Naive B cell (primary cell): Measurements from ENCODE around the gene GPR87. TPM values are rescaled to one million over a fixed set of nuclear protein-coding genes. Genes with fewer than 3 reads are reported as not detected.
A peak's percentile ranks its signal among the peaks of the same experiment; 100 is the strongest.

Source experiments
- ATAC-seq, 2 donors: fragments of 150-1000 bp; cut with Tn5 transposase; 2 replicates each; pipeline ENCODE4 v1.10.0; 2021; ENCODE audit warnings: low read depth in 2 of 2, mild to moderate bottlenecking in 2 of 2, moderate library complexity in 2 of 2
- DNase-seq: peaks from one replicate; pipeline ENCODE4 v3.0.0; 2022
- H3K27ac Mint-ChIP-seq, 6 donors: one replicate each; pipeline ENCODE4 v1.8.0; 2020 to 2022; ENCODE audit warnings: mild to moderate bottlenecking in 6 of 6, mixed read lengths in 6 of 6, moderate library complexity in 5 of 6, inconsistent platforms in 2 of 6
- H3K27me3 Mint-ChIP-seq, 3 donors: one replicate each; pipeline ENCODE4 v1.8.0; 2021 to 2022; ENCODE audit warnings: mixed read lengths in 3 of 3, mild to moderate bottlenecking in 1 of 3
- H3K36me3 Mint-ChIP-seq, 2 donors: one replicate each; pipeline ENCODE4 v1.8.0; 2020 to 2022; ENCODE audit warnings: mixed read lengths in 2 of 2, inconsistent platforms in 1 of 2, mild to moderate bottlenecking in 1 of 2
- H3K4me1 Mint-ChIP-seq, 3 donors: one replicate each; pipeline ENCODE4 v1.8.0; 2020 to 2022; ENCODE audit warnings: mixed read lengths in 3 of 3, inconsistent platforms in 1 of 3, mild to moderate bottlenecking in 1 of 3, moderate library complexity in 1 of 3
- H3K4me3 Mint-ChIP-seq, 8 donors: one replicate each; pipeline ENCODE4 v1.8.0; 2020 to 2022; ENCODE audit warnings: mild to moderate bottlenecking in 8 of 8, mixed read lengths in 8 of 8, moderate library complexity in 8 of 8, inconsistent platforms in 2 of 8
- H3K9me3 Mint-ChIP-seq, 7 donors: one replicate each; pipeline ENCODE4 v1.8.0; 2020 to 2022; ENCODE audit warnings: mixed read lengths in 7 of 7, mild to moderate bottlenecking in 5 of 7, inconsistent platforms in 2 of 7, moderate library complexity in 1 of 7
- polyA plus RNA-seq, 6 donors: library from polyadenylated mRNA; unstranded; fragments of 300-500 nt; fragmentation: Illumina TruSeq; gene quantifications; one replicate each; pipeline ENCODE4 v1.2.3, GENCODE V29; 2021; ENCODE audit warnings: low read depth in 6 of 6

GPR87 gene
- polyA plus RNA-seq, 6 donors from 2014 or later = not detected

DNA sequence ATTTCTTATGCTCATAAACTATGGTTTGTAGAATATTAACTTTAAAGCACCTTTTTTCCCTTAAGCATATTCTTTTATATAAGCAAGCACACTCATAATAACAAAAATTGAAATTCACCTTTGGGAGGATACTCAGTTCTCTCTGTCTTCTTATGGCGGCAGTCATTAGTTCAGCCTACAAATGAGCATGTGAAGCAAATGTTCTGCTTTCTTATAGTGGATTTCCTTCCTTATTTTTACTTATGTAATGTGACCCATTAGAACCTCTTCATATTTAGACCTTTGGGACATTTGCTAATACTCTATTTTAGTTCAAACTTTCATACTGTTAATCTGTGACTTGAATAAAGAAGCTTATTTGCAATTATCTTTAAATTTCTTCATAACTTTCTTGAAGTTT, 12.7 kb upstream of the GPR87 start, which contains the start of gene P2RY13:
TSS of gene P2RY13 (minus strand) at position 187 of the 400 bp plus-strand sequence. CDS start at position 166, 21 bp downstream.
- peak within 1 kb of the TSS; percentile 28 to 89 (median 74) for H3K4me3 Mint-ChIP-seq
- no peaks in the 10 kb centered on the region for H3K36me3 Mint-ChIP-seq
- H3K9me3 Mint-ChIP-seq = no peaks in the 10 kb centered on the region
- no peak for DNase-seq
- H3K27me3 Mint-ChIP-seq = no peaks in the 10 kb centered on the region
- ATAC-seq = peak in 1 of 2 donors; percentile 35
- H3K4me1 Mint-ChIP-seq = peaks cover 0 to 10% (median 10%) of the 10 kb centered on the region in 3 donors
- H3K27ac Mint-ChIP-seq = peak within 1 kb of the TSS in 3 of 6 donors; percentile 28 to 88 (median 76)

GRCh38 chr3:151328298-151328995, 11.8 kb upstream of the GPR87 start:
- Mint-ChIP-seq H3K4me3 (peak overlapping the region; percentile 28 to 89 (median 74)), H3K36me3 (no peaks in the 10 kb centered on the region), H3K27ac (peak overlapping the region in 2 of 6 donors; percentile 76 to 88), H3K9me3 (no peaks in the 10 kb centered on the region), H3K27me3 (no peaks in the 10 kb centered on the region), H3K4me1 (peaks cover 0 to 14% (median 10%) of the 10 kb centered on the region in 3 donors)
- ATAC-seq (peak; percentile 28 to 70), DNase-seq (no peak)

DNA sequence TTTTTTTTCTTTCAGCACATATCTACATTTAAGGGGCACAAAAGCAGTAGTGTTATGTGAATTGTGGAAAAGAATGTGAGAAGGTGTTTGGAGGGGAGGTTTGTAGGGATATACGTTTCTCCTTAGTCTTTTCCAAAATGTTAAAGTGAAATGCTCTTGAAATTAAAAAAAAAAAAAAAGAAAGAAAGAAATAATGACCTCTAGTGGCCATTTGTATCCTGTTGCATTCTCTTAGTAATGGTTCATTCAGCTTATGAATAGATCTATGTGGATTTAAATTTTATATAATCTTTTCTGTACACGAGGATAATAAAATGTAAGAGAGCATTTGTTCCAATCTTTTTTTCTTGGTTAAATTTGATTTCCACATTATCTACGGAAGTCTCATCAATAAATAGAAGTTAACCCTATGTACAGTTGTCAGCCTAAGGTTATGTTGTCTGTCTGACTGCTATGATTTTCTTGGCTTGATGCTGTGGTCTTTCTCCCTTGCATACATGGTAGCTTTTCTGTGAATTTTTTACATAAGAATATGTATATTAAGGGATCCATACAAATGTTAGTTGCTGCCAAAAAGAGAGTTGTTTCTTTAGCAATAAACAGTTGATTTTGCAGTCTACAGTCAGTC, 11.1 kb upstream of the GPR87 start:
- H3K9me3 Mint-ChIP-seq = no peaks in the 10 kb centered on the region
- DNase-seq (no peak), ATAC-seq (peak in 1 of 2 donors; percentile 23)
- H3K27me3 Mint-ChIP-seq = no peaks in the 10 kb centered on the region
- no peaks in the 10 kb centered on the region for H3K36me3 Mint-ChIP-seq
- peaks cover 0 to 14% (median 10%) of the 10 kb centered on the region in 3 donors for H3K4me1 Mint-ChIP-seq
- H3K4me3 Mint-ChIP-seq = peak overlapping the region in 2 of 8 donors; percentile 74 to 89
- H3K27ac Mint-ChIP-seq = no peak overlapping the region

DNA sequence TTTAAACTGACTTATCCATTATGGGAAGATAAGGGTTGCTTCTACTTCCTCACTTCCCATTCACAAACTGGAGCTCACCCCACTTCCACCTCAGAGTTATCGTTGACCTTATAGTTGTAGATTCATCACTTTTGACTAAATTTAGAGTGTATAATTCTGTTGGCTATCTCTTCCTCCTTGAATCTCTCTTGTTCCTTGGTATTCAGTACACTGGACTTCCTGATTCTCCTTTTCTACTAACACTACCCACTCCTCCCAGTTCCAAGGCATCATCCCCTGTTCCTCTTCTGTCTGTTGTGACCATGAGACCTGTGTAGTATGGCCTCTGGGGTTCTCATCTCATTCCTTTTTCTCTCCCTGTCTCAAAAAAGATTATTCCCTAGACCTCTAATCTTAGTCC, 5.9 kb upstream of the GPR87 start:
- peak overlapping the region in 2 of 6 donors; percentile 41 to 55 for H3K27ac Mint-ChIP-seq
- no peak overlapping the region for H3K4me3 Mint-ChIP-seq
- no peaks in the 10 kb centered on the region for H3K27me3 Mint-ChIP-seq
- DNase-seq (no peak), ATAC-seq (no peak)
- no peaks in the 10 kb centered on the region for H3K36me3 Mint-ChIP-seq
- no peaks in the 10 kb centered on the region for H3K9me3 Mint-ChIP-seq
- H3K4me1 Mint-ChIP-seq = peaks cover 3 to 10% (median 5%) of the 10 kb centered on the region in 3 donors

DNA sequence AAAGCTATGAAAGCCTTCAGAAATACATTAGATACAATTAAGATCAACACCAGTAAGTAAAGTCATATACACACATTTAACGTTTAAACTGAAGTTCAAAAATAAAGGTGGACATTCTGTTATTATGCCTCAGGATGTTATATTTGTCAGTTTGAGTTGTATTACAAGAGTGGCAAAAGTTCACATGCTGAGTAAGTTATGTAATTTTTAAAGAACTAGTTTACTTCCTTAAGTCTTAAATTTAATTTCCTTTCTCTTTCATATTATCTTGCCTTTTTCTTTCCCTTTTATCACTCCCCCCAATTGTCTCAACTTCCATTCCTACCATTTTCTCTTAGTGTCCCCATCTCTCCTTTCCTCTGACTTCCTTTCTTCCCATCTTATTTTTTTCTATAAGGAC, 4.9 kb upstream of the GPR87 start:
- ATAC-seq (no peak), DNase-seq (no peak)
- no peak overlapping the region for H3K4me3 Mint-ChIP-seq

GRCh38 chr3:151320131-151320530, 3.5 kb upstream of the GPR87 start:
- Mint-ChIP-seq H3K36me3 (no peaks in the 10 kb centered on the region), H3K9me3 (no peaks in the 10 kb centered on the region), H3K4me3 (no peak overlapping the region), H3K27me3 (no peaks in the 10 kb centered on the region), H3K4me1 (peaks cover 3 to 10% (median 5%) of the 10 kb centered on the region in 3 donors), H3K27ac (no peak overlapping the region)
- DNase-seq = no peak
- no peak for ATAC-seq

More for the DNA sequence above, 4.9 kb upstream of the GPR87 start:
- Mint-ChIP-seq H3K9me3 (no peaks in the 10 kb centered on the region), H3K36me3 (no peaks in the 10 kb centered on the region), H3K27ac (no peak overlapping the region), H3K27me3 (no peaks in the 10 kb centered on the region), H3K4me1 (peaks cover 3 to 10% (median 5%) of the 10 kb centered on the region in 3 donors)

DNA sequence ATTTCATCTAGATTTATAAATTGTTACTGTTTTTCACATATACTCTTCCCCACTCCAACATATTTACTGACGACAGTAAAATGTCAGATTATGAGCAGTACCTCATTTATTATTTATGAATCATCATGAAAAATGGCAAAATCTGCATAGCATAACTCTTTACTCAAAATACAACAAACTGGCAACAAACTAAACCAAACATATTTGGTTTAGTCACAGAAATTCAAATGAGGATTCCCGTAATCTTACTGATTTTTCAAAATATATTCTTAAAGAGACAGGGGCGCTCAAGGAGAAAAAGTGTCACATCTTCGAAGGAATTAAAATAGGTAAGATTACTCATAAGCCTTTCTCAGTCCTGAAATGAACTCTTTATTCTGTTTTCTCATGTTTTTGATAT, 3.0 kb upstream of the GPR87 start:
- H3K4me1 Mint-ChIP-seq = peaks cover 3 to 10% (median 5%) of the 10 kb centered on the region in 3 donors
- DNase-seq (no peak), ATAC-seq (no peak)
- no peaks in the 10 kb centered on the region for H3K9me3 Mint-ChIP-seq
- no peaks in the 10 kb centered on the region for H3K27me3 Mint-ChIP-seq
- H3K4me3 Mint-ChIP-seq = no peak overlapping the region
- H3K36me3 Mint-ChIP-seq = no peaks in the 10 kb centered on the region
- H3K27ac Mint-ChIP-seq = no peak overlapping the region

DNA sequence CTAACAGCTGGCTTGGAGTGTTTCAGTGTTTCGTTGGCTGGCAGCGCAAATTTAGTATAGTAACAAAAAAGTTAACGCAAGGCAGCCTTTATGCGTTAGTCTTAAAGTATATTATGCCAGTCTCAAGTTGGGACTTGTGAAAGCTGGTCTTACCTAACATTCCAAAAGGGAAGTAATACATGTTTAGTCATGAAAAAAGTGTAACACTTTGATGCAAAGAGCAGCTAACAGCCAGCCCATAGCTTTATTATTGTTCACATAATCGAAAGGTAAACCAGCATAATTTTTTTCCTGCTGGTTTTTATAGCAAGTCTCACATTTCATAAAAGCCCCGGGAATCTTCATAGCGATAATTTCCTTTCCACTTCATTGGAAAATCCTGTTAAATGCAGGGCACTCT, 2.4 kb upstream of the GPR87 start:
- H3K9me3 Mint-ChIP-seq = no peaks in the 10 kb centered on the region
- H3K27me3 Mint-ChIP-seq = no peaks in the 10 kb centered on the region
- H3K4me1 Mint-ChIP-seq = peaks cover 3 to 6% (median 5%) of the 10 kb centered on the region in 3 donors
- H3K36me3 Mint-ChIP-seq = no peaks in the 10 kb centered on the region
- ATAC-seq (no peak), DNase-seq (no peak)
- H3K4me3 Mint-ChIP-seq = no peak overlapping the region
- H3K27ac Mint-ChIP-seq = peak overlapping the region in 1 of 6 donors; percentile 28

- ATAC-seq (no peak), DNase-seq (no peak)
- Mint-ChIP-seq H3K9me3 (no peaks in the 10 kb centered on the region), H3K27ac (no peak overlapping the region), H3K4me3 (no peak overlapping the region), H3K36me3 (no peaks in the 10 kb centered on the region), H3K4me1 (peaks cover 3 to 5% (median 5%) of the 10 kb centered on the region in 3 donors), H3K27me3 (no peaks in the 10 kb centered on the region)
Observed at GRCh38 chr3:151318313-151318712, 1.7 kb upstream of the GPR87 start.

- Mint-ChIP-seq H3K27ac (no peak overlapping the region), H3K36me3 (no peaks in the 10 kb centered on the region), H3K9me3 (no peaks in the 10 kb centered on the region), H3K4me3 (no peak overlapping the region), H3K4me1 (no peaks in the 10 kb centered on the region), H3K27me3 (no peaks in the 10 kb centered on the region)
- DNase-seq (no peak), ATAC-seq (no peak)
Observed at GRCh38 chr3:151315846-151316245, 774 bp downstream of the GPR87 start.

GRCh38 chr3:151315136-151315535, 1.5 kb downstream of the GPR87 start:
- H3K27me3 Mint-ChIP-seq = no peaks in the 10 kb centered on the region
- no peak for ATAC-seq

GRCh38 chr3:151314593-151314992, 2.0 kb downstream of the GPR87 start:
- Mint-ChIP-seq H3K27me3 (no peaks in the 10 kb centered on the region), H3K4me1 (no peaks in the 10 kb centered on the region), H3K4me3 (no peak overlapping the region), H3K9me3 (no peaks in the 10 kb centered on the region), H3K36me3 (no peaks in the 10 kb centered on the region), H3K27ac (no peak overlapping the region)
- no peak for DNase-seq
- ATAC-seq = no peak

More at GRCh38 chr3:151315136-151315535, 1.5 kb downstream of the GPR87 start:
- Mint-ChIP-seq H3K4me1 (no peaks in the 10 kb centered on the region), H3K36me3 (no peaks in the 10 kb centered on the region), H3K9me3 (no peaks in the 10 kb centered on the region), H3K4me3 (no peak overlapping the region), H3K27ac (peak overlapping the region in 1 of 6 donors; percentile 53)
- no peak for DNase-seq

GRCh38 chr3:151314137-151314536, 2.5 kb downstream of the GPR87 start:
- ATAC-seq (no peak), DNase-seq (no peak)
- no peaks in the 10 kb centered on the region for H3K27me3 Mint-ChIP-seq
- H3K4me1 Mint-ChIP-seq = no peaks in the 10 kb centered on the region
- no peaks in the 10 kb centered on the region for H3K9me3 Mint-ChIP-seq
- no peak overlapping the region for H3K27ac Mint-ChIP-seq
- no peaks in the 10 kb centered on the region for H3K36me3 Mint-ChIP-seq
- H3K4me3 Mint-ChIP-seq = no peak overlapping the region

DNA sequence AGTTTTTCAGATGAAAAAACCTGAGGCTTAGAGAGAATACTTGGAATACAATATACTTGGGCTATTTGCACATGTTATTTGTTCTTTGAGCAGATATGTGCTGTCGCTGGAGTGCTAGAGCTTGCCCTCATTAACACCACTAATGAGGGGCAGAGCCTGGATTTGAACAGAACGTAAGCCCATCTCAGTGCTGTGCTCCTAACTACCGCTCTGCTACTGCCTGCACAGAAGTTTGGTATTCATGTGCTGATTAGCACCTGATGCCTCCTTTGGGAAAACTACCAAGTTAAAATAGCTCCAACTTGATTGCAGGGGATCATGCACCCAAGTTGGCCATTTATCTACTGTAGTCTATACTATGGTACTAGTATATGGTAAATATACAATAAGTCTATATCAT, 3.6 kb downstream of the GPR87 start:
- no peak for ATAC-seq
- Mint-ChIP-seq H3K9me3 (no peaks in the 10 kb centered on the region), H3K4me3 (no peak overlapping the region), H3K4me1 (no peaks in the 10 kb centered on the region), H3K36me3 (no peaks in the 10 kb centered on the region), H3K27ac (no peak overlapping the region), H3K27me3 (no peaks in the 10 kb centered on the region)
- DNase-seq = no peak
